ENCODE data around the gene PPP1R12C. TPM values are rescaled to one million over a fixed set of nuclear protein-coding genes. Genes with fewer than 3 reads are reported as not detected.

The PPP1R12C gene
- total and polyA plus RNA-seq, 4 donors = 20.4 to 128 (median 89.5) TPM

GRCh38 chr19:55098716-55099556 lies 18.5 kb downstream of the PPP1R12C start:
- H3K27ac ChIP-seq (ENCODE audit: low read depth, low read length) = no peak overlapping the region
- no peaks in the 10 kb centered on the region for H3K27me3 ChIP-seq (ENCODE audit: control insufficient read depth, insufficient read depth, low read length)
- no peak for DNase-seq (ENCODE audit: low read depth in 4 of 6, low spot score in 6 of 6)
- no peak overlapping the region for H3K4me3 ChIP-seq (ENCODE audit: low read depth, low read length)
- whole genome bisulfite sequencing (ENCODE audit: insufficient coverage) = 86% methylated on average over 25 of the region's 27 CpGs
- H3K4me1 ChIP-seq (ENCODE audit: control insufficient read depth, insufficient read depth, low read length) = peaks cover 19% of the 10 kb centered on the region
- H3K9me3 ChIP-seq (ENCODE audit: control insufficient read depth, insufficient read depth, low read length) = no peaks in the 10 kb centered on the region
- peaks cover 81% of the 10 kb centered on the region for H3K36me3 ChIP-seq (ENCODE audit: control insufficient read depth, insufficient read depth, low read length)

DNA sequence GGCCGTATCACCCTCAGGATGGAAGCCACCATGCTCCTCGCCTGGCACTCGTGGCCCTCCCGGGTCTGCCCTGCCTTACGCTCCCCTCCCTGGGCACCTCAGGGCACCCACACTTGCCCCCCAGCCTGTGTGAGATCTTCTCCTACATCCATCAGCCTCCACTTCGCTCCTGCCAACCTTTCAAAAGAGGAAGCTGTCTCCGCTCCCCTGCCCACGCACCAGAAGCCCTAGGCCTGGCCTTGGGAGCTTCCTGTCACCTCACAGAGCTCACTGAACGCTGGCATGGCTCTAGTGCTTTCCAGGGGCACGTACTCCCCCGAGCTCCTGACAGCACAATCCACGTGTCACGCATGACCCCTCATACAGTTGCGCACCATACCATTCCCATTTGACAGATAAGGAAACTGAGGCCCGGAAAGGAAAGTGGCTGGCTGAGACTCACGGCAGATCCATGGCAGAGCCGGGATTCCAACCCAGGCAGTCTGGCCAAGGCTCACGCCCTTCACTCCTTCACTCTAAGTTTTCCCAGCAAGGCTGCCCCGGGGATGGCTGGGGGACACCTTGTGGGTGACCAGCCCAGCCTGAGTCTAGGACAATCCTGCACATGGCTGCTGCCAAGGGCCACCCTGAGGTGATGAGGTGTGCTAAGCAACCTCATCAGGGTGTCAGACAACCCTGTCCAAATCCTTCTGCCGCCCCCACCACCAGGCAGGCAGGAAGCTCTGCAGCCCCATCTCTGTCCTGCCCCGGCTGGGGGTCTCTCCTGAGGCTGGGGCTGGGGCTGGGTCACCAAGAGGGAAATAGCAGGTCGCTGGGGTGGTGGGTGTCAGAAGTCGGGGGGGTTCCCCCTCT lies 19.3 kb downstream of the PPP1R12C start:
- Histone ChIP-seq H3K27me3 (ENCODE audit: control insufficient read depth, insufficient read depth, low read length) (no peaks in the 10 kb centered on the region), H3K36me3 (ENCODE audit: control insufficient read depth, insufficient read depth, low read length) (peaks cover 77% of the 10 kb centered on the region), H3K27ac (ENCODE audit: low read depth, low read length) (no peak overlapping the region), H3K9me3 (ENCODE audit: control insufficient read depth, insufficient read depth, low read length) (no peaks in the 10 kb centered on the region), H3K4me3 (ENCODE audit: low read depth, low read length) (no peak overlapping the region), H3K4me1 (ENCODE audit: control insufficient read depth, insufficient read depth, low read length) (peaks cover 19% of the 10 kb centered on the region)
- no peak for DNase-seq (ENCODE audit: low read depth in 4 of 6, low spot score in 6 of 6)
- 93% methylated on average over 22 of the region's 23 CpGs for WGBS (ENCODE audit: insufficient coverage)

GRCh38 chr19:55096061-55096701 lies 21.3 kb downstream of the PPP1R12C start:
- H3K36me3 ChIP-seq (ENCODE audit: control insufficient read depth, insufficient read depth, low read length) = peaks cover 82% of the 10 kb centered on the region
- 78% methylated on average over 13 of the region's 23 CpGs for WGBS (ENCODE audit: insufficient coverage)
- no peaks in the 10 kb centered on the region for H3K9me3 ChIP-seq (ENCODE audit: control insufficient read depth, insufficient read depth, low read length)
- H3K27me3 ChIP-seq (ENCODE audit: control insufficient read depth, insufficient read depth, low read length) = no peaks in the 10 kb centered on the region
- no peak overlapping the region for H3K4me3 ChIP-seq (ENCODE audit: low read depth, low read length)
- DNase-seq (ENCODE audit: low read depth in 4 of 6, low spot score in 6 of 6) = no peak
- H3K27ac ChIP-seq (ENCODE audit: low read depth, low read length) = no peak overlapping the region
- peaks cover 12% of the 10 kb centered on the region for H3K4me1 ChIP-seq (ENCODE audit: control insufficient read depth, insufficient read depth, low read length)

GRCh38 chr19:55095260-55096060 lies 22.0 kb downstream of the PPP1R12C start:
- Histone ChIP-seq H3K36me3 (ENCODE audit: control insufficient read depth, insufficient read depth, low read length) (peaks cover 82% of the 10 kb centered on the region), H3K27me3 (ENCODE audit: control insufficient read depth, insufficient read depth, low read length) (no peaks in the 10 kb centered on the region)
- no peak for DNase-seq (ENCODE audit: low read depth in 4 of 6, low spot score in 6 of 6)

GRCh38 chr19:55094456-55095259 lies 22.8 kb downstream of the PPP1R12C start:
- 86% methylated on average over 23 of the region's 32 CpGs for WGBS (ENCODE audit: insufficient coverage)
- Histone ChIP-seq H3K36me3 (ENCODE audit: control insufficient read depth, insufficient read depth, low read length) (peaks cover 78% of the 10 kb centered on the region), H3K27ac (ENCODE audit: low read depth, low read length) (no peak overlapping the region)

More at GRCh38 chr19:55095260-55096060, 22.0 kb downstream of the PPP1R12C start:
- peaks cover 9% of the 10 kb centered on the region for H3K4me1 ChIP-seq (ENCODE audit: control insufficient read depth, insufficient read depth, low read length)
- no peak overlapping the region for H3K4me3 ChIP-seq (ENCODE audit: low read depth, low read length)
- 79% methylated on average over 12 of the region's 23 CpGs for WGBS (ENCODE audit: insufficient coverage)
- no peaks in the 10 kb centered on the region for H3K9me3 ChIP-seq (ENCODE audit: control insufficient read depth, insufficient read depth, low read length)
- H3K27ac ChIP-seq (ENCODE audit: low read depth, low read length) = no peak overlapping the region

DNA sequence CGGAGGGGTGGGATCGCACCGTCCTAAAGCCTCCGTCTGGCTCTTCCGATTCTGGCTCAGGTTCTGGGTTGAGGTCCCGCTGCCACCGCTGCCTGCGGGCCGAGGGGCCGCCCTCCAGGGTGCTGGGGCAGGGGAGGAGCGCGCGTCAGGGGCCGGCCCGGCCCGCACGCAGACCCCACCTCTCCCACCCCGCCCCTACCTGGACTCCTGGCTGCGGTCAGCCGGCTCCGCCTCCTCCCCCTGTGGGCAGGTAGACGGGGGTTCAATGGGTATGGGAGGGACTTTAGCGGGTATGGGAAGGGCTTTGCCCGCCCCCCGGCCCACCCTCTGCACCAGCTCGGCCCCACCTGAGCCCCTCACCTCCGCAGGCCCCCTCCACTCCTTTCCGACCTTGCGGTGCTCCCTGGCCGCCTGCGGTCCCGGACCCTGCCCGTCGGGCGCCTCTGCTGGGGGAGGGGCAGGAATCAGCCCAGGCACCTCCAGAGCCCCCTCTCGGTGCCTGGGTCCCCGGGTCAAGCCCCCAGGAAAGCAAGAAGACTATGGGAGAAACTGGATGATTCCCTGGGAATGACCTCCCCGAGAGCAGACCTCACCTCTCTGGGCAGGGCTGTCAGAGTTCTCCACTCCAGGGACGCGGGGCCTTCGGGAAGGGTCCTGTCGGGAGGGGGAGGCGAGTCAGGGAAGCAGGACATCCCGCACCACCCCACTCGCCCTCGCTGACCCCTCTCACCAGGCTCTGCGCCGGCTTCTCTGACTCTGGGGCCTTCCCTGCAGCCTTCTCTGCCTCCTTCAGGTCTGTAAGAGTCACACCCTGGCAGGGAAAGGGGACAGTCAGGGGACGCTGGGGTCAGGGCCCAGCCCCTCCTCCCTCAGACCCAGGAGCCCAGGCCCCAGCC lies 24.8 kb downstream of the PPP1R12C start:
- Histone ChIP-seq H3K4me3 (ENCODE audit: low read depth, low read length) (no peak overlapping the region), H3K36me3 (ENCODE audit: control insufficient read depth, insufficient read depth, low read length) (peaks cover 63% of the 10 kb centered on the region), H3K9me3 (ENCODE audit: control insufficient read depth, insufficient read depth, low read length) (no peaks in the 10 kb centered on the region), H3K4me1 (ENCODE audit: control insufficient read depth, insufficient read depth, low read length) (peaks cover 15% of the 10 kb centered on the region), H3K27ac (ENCODE audit: low read depth, low read length) (no peak overlapping the region), H3K27me3 (ENCODE audit: control insufficient read depth, insufficient read depth, low read length) (no peaks in the 10 kb centered on the region)
- DNase-seq (ENCODE audit: low read depth in 4 of 6, low spot score in 6 of 6) = no peak
- WGBS (ENCODE audit: insufficient coverage) = 84% methylated on average over 25 of the region's 49 CpGs

More at GRCh38 chr19:55094456-55095259, 22.8 kb downstream of the PPP1R12C start:
- no peak for DNase-seq (ENCODE audit: low read depth in 4 of 6, low spot score in 6 of 6)
- Histone ChIP-seq H3K9me3 (ENCODE audit: control insufficient read depth, insufficient read depth, low read length) (no peaks in the 10 kb centered on the region), H3K4me3 (ENCODE audit: low read depth, low read length) (no peak overlapping the region), H3K27me3 (ENCODE audit: control insufficient read depth, insufficient read depth, low read length) (no peaks in the 10 kb centered on the region), H3K4me1 (ENCODE audit: control insufficient read depth, insufficient read depth, low read length) (peaks cover 5% of the 10 kb centered on the region)

DNA sequence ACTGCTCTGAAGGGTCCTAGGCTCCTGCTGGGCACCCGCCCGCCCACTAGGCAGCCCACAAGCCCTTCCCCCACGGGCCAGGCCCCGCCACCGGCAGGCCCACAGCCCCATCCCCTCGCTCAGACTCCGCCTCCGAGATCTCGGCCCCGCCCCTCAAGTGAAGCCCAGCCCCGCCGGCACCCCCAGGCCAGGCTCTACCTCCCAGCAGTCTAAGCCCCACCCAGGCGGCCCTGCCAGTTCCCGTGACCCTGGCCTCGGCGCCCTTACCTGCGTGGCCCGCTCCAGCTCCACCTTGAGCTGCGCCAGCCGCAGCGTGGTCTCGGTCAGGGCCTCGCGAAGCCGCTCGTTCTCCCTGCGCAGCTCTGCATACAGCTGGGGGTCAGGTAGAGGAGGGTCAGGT lies 25.5 kb downstream of the PPP1R12C start:
- no peak overlapping the region for H3K27ac ChIP-seq (ENCODE audit: low read depth, low read length)
- 75% methylated on average over 21 of the region's 27 CpGs for WGBS (ENCODE audit: insufficient coverage)
- peaks cover 61% of the 10 kb centered on the region for H3K36me3 ChIP-seq (ENCODE audit: control insufficient read depth, insufficient read depth, low read length)
- peaks cover 2% of the 10 kb centered on the region for H3K27me3 ChIP-seq (ENCODE audit: control insufficient read depth, insufficient read depth, low read length)
- H3K4me1 ChIP-seq (ENCODE audit: control insufficient read depth, insufficient read depth, low read length) = peaks cover 22% of the 10 kb centered on the region
- no peak for DNase-seq (ENCODE audit: low read depth in 4 of 6, low spot score in 6 of 6)
- H3K9me3 ChIP-seq (ENCODE audit: control insufficient read depth, insufficient read depth, low read length) = no peaks in the 10 kb centered on the region
- H3K4me3 ChIP-seq (ENCODE audit: low read depth, low read length) = no peak overlapping the region
